DOHH2 (cell line): ENCODE results near the gene COQ10A.

Experiments used
- H3F3A ChIP-seq: fragments of 200-600 bp; sonication (generic), shearing (Covaris generic); 2 replicates; pipeline ENCODE4 v1.6.0; 2016; ENCODE audit warnings: antibody characterized with exemption, mild to moderate bottlenecking; ENCODE audit not compliant: control insufficient read depth, insufficient read depth
- H3K27ac ChIP-seq: fragments of 200-600 bp; sonication (generic); 2 replicates; pipeline ENCODE4 v1.5.1; 2014; ENCODE audit warnings: low read depth, mild to moderate bottlenecking, low read length, moderate library complexity
- H3K27me3 ChIP-seq: fragments of 200-600 bp; sonication (generic); 2 replicates; pipeline ENCODE4 v1.6.1; 2014; ENCODE audit warnings: mild to moderate bottlenecking, low read length, mixed read lengths; ENCODE audit not compliant: control insufficient read depth
- H3K36me3 ChIP-seq: fragments of 200-600 bp; sonication (generic); 2 replicates; pipeline ENCODE4 v1.6.1; 2014; ENCODE audit warnings: mild to moderate bottlenecking, low read length, moderate library complexity, mixed read lengths; ENCODE audit not compliant: control insufficient read depth
- H3K4me1 ChIP-seq: fragments of 200-600 bp; sonication (generic); 2 replicates; pipeline ENCODE4 v1.6.1; 2014; ENCODE audit warnings: mild to moderate bottlenecking, low read length, mixed read lengths; ENCODE audit not compliant: control insufficient read depth
- H3K4me2 ChIP-seq: fragments of 200-600 bp; sonication (generic); 2 replicates; pipeline ENCODE4 v1.6.0; 2014; ENCODE audit warnings: mild to moderate bottlenecking, low read length, moderate library complexity
- H3K4me3 ChIP-seq: fragments of 200-600 bp; sonication (generic); 2 replicates; pipeline ENCODE4 v1.5.1; 2014; ENCODE audit warnings: mild to moderate bottlenecking, low read length, mixed read lengths
- H3K79me2 ChIP-seq: fragments of 200-600 bp; sonication (generic); 2 replicates; pipeline ENCODE4 v1.6.1; 2014; ENCODE audit warnings: mild to moderate bottlenecking, low read length, mixed read lengths; ENCODE audit not compliant: control insufficient read depth
- H3K9me2 ChIP-seq: fragments of 200-600 bp; sonication (generic); replicated peaks from 2 replicates; pipeline ENCODE4 v1.6.1; 2014; ENCODE audit warnings: mild to moderate bottlenecking, low read length, mixed read lengths; ENCODE audit not compliant: control insufficient read depth
- H3K9me3 ChIP-seq: fragments of 200-600 bp; sonication (generic); 2 replicates; pipeline ENCODE4 v1.6.1; 2014; ENCODE audit warnings: antibody characterized with exemption, low read length, mixed read lengths; ENCODE audit not compliant: control insufficient read depth, insufficient read depth
- H4K20me1 ChIP-seq: fragments of 200-600 bp; sonication (generic); 2 replicates; pipeline ENCODE4 v1.6.0; 2014; ENCODE audit warnings: low read depth, mild to moderate bottlenecking, antibody characterized with exemption, low read length, moderate library complexity; ENCODE audit not compliant: control insufficient read depth, insufficient read depth
- EZH2phosphoT487 ChIP-seq: fragments of 200-600 bp; sonication (generic); IDR thresholded peaks from 2 replicates; pipeline ENCODE4 v1.6.1; 2017; ENCODE audit warnings: borderline replicate concordance, mild to moderate bottlenecking, antibody characterized with exemption, low read length, moderate library complexity, mixed read lengths
- TF ChIP-seq, protein P1 (sequence below): fragments of 200-600 bp; sonication (generic); IDR thresholded peaks from one replicate; pipeline ENCODE4 v1.5.1; 2014; ENCODE audit warnings: antibody characterized with exemption, mild to moderate bottlenecking, low read depth, low read length; ENCODE audit not compliant: poor library complexity, severe bottlenecking

The COQ10A gene

DNA sequence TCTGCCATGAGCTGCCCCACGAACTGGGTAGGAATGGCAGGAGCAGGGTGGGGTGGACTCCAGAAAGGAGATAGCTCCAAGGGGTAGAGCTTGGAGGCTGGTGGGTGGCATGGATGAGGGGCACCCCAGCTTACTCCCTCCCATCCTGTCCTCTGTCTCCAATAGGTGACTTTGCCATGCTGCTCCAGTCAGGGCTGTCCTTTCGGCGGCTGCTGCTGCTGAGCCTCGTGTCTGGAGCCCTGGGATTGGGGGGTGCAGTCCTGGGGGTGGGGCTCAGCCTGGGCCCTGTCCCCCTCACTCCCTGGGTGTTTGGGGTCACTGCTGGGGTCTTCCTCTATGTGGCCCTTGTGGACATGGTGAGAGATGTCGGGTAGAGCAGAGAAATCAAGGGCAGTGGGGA lies 29.8 kb upstream of the COQ10A start:
- Histone ChIP-seq H4K20me1 (no peaks in the 10 kb centered on the region), H3K36me3 (peaks cover 13% of the 10 kb centered on the region), H3K79me2 (no peaks in the 10 kb centered on the region), H3K27ac (no peak overlapping the region), H3K27me3 (no peaks in the 10 kb centered on the region), H3K9me3 (no peaks in the 10 kb centered on the region), H3K9me2 (no peaks in the 10 kb centered on the region), H3K4me2 (no peak overlapping the region), H3K4me3 (no peak overlapping the region), H3K4me1 (peaks cover under 1% of the 10 kb centered on the region; the same call in 1 of the 2 replicates), H3F3A (no peaks in the 10 kb centered on the region)
- TF ChIP-seq EZH2phosphoT487, result no peak
- TF ChIP-seq, protein P1, sequence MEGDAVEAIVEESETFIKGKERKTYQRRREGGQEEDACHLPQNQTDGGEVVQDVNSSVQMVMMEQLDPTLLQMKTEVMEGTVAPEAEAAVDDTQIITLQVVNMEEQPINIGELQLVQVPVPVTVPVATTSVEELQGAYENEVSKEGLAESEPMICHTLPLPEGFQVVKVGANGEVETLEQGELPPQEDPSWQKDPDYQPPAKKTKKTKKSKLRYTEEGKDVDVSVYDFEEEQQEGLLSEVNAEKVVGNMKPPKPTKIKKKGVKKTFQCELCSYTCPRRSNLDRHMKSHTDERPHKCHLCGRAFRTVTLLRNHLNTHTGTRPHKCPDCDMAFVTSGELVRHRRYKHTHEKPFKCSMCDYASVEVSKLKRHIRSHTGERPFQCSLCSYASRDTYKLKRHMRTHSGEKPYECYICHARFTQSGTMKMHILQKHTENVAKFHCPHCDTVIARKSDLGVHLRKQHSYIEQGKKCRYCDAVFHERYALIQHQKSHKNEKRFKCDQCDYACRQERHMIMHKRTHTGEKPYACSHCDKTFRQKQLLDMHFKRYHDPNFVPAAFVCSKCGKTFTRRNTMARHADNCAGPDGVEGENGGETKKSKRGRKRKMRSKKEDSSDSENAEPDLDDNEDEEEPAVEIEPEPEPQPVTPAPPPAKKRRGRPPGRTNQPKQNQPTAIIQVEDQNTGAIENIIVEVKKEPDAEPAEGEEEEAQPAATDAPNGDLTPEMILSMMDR, result no peak

DNA sequence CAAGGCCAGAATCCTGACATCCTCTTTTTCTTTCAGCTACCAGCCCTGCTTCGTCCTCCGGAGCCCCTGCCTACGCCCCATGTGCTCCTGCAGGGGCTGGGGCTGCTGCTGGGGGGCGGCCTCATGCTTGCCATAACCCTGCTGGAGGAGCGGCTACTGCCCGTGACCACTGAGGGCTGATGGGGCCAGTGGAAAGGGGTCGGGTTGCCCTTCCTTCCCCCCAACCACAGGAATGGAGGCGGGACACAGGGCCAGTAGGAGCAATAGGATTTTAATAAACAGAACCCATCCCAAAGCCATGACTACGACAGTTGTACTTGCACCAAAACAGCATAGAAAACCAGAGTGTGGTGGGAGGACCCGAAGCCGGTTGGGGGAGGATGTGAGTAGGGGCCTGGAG lies 29.2 kb upstream of the COQ10A start:
- Histone ChIP-seq H3K79me2 (no peaks in the 10 kb centered on the region), H3K27me3 (no peaks in the 10 kb centered on the region), H3K9me3 (no peaks in the 10 kb centered on the region), H3K9me2 (no peaks in the 10 kb centered on the region), H3K36me3 (peaks cover 19% of the 10 kb centered on the region), H3K4me2 (no peak overlapping the region), H3K27ac (no peak overlapping the region), H3K4me1 (peaks cover 6% of the 10 kb centered on the region), H3K4me3 (no peak overlapping the region), H3F3A (no peaks in the 10 kb centered on the region), H4K20me1 (no peaks in the 10 kb centered on the region)
- no peak for TF ChIP-seq EZH2phosphoT487
- TF ChIP-seq, protein P1, result no peak

DNA sequence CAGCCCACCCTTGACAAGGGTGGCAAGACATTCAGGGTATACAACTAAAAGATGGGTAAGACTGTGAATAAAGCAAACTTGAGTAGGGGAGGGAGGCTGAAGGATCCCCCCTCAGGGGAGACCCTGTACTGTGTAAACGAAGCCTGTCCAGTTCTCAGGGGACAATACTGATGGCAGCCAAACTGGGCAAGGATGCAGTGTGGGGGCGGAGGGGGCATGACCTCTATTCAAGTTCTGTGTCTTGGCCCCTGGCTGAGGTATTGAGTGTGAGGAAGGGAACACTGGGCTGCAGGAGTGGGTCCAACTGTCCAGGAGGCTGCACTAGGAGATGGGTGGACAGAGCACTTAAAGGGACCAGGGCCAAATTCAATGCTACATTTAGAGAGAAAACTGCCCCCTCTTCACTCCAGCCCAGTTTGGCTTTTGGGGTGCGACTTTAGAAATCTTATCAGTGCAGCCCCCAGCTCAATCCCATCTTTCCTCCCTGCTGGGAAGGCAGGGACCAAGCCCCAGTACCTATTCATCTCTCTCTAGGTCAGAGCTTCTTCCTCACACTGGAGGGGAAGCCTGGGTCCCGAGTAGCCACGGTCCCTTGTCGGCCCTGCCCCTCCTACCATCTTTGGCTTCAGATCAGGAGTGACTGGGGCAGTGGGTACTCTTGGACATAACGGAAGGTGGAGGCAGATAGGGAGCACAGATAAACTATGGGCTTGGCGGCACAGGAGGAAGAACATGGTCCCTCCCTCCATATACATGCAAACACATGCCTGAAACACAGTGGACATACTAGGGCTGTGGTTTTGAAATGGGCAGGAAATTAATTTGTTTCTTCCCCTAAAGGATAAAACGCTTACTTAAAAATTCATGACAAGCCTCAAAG lies 25.1 kb upstream of the COQ10A start:
- Histone ChIP-seq H3F3A (no peaks in the 10 kb centered on the region), H3K79me2 (no peaks in the 10 kb centered on the region), H3K9me2 (no peaks in the 10 kb centered on the region), H3K4me2 (no peak overlapping the region), H3K4me1 (peaks cover 17% of the 10 kb centered on the region), H3K27ac (no peak overlapping the region), H3K9me3 (no peaks in the 10 kb centered on the region), H3K27me3 (no peaks in the 10 kb centered on the region), H3K4me3 (no peak overlapping the region), H3K36me3 (peaks cover 52% of the 10 kb centered on the region), H4K20me1 (no peaks in the 10 kb centered on the region)
- TF ChIP-seq, protein P1, result no peak
- TF ChIP-seq EZH2phosphoT487, result no peak
